ENCODE measurements around the gene ATG7.

Gene ATG7

DNA sequence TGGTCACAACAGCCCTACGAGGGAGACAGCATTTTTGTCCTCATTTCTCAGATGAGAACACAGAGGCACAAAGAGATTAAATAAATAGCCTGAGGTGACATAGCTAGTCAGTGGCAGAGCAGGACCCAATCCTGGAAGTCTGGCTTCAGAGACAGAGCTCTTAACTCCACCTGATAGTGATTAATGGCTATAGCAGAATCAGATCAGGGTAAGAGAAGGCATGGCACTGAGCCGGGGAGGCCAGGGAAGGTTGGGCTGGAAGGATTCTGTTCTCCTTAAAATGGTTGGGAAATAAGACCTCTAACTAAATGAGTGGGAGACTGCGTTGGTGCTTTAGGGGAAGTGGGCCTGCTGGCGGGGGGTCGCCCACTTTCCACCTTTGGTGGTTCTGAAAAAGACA is 267.0 kb downstream of the ATG7 start:
- DNase-seq (ENCODE audit: low read depth): no peak

DNA sequence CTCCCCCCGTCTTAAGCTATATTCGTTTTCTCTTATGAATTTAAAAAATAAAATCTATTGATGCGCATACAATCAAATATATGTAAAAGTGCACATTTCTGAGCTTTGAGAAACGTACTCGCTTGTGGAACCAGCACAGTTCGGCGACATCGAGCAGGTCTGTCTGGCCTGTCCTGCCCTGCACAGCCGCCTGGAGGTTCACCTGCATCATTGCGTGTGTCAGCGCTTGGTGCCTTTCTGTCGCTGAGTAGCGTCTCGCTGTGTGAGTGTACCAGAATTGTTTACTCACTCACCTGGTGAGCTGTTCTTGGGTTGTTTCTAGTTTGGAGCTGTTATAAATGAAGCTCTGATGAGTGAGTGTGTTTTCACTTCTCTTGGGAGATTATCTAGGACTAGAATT is 267.5 kb downstream of the ATG7 start:
- no peak for DNase-seq (ENCODE audit: low read depth)

DNA sequence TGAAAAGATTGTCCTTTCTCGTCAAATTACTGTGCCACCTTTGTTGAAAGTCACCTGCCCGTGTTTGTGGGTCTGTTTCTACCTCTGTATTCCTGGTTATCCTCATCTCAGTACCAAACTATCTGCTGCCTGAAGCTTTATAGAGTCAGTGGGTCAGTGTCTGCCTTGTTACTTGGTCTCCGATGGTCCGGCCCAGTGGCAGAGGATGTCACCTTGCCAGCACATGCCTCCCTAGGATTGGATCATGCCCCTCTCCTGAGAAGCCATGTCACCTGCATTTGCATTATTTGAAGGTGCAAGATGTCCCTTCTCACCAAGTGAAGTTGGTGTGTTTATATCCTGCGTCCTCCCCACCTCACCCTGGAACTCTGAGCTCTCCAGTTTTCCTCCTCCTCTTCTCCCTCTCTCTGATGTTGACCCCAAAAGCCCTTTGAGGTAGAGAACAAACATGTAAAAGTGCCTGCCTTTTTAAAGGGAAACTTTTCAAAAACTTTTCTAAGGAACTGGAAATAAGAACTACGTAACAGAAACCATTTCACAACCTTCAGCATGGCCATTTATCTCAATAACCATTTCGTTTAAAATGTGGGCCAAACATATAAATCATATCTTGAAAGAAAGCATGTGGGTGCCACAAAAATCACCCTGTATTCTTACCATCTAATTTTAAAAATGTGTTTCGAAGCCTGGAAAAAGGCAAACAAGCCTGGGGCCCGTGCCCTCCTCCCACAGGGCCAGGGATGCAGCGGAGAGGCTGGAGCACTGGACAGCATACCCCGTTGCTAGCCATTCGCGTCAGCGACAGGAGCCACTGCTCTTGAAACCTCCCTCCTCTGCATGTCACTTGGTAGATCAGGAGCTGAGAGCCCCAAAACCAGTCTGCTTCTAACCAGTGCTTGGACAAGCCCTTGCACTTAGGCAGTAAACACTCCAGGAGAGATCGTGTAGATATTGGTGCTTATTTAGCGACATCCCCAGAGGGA is 269.4 kb downstream of the ATG7 start:
- DNase-seq (ENCODE audit: low read depth): no peak

DNA sequence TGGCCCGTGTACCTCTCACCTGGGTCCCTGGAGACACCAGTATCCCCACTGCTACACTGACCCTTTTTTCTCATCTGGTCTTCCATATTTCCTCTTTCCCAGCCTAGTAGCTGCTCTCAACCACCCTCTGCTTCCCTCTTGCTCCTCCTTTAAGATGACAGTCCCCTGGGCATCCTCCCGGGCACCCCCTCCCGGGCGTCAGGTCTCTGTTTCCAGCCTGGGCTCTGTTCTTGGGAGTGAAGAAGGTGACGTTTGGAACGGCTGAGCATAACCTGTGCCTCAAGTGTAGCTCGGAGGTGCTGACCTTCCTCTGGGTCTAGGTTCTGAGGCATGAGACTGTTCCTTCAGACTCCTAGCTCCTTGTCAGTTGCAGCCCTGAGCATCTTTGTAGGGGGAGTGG is 270.4 kb downstream of the ATG7 start:
- DNase-seq (ENCODE audit: low read depth): no peak

DNA sequence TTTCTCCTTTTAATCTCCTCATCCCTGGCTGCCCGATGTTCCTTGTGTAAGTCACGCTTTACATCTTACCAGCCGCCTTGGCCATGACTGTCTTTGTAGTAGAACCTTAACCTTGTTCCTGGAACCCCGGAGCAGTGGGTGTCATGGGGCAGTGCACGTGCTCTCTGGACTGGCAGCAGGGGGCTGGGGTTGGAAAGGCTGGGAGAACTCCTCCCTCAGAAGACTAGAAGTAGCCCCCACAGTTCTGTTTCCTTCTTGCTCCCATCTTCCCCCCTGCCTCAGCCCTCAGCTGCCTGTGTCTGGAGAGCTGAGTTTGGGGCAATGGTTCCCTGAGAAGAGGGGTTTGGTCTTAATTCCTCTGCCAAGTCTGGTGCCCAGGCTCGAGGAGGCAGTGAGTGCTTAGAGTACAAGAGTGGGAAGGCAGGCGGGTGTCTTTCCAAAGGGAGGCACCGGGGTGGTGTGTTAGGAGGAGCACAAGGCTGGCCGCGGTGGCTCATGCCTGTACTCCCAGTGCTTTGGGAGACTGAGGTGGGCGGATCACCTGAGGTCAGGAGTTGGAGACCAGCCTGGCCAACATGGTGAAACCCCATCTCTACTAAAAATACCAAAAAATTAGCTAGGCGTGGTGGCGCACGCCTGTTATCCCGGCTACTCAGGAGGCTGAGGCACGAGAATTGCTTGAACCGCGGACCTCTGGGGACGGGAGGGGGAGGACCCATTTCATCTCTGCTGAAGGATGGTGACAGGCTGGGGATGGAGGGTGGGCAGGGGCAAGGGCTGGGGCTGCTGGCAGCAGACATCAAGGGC is 271.1 kb downstream of the ATG7 start:
- no peak for DNase-seq (ENCODE audit: low read depth)

DNA sequence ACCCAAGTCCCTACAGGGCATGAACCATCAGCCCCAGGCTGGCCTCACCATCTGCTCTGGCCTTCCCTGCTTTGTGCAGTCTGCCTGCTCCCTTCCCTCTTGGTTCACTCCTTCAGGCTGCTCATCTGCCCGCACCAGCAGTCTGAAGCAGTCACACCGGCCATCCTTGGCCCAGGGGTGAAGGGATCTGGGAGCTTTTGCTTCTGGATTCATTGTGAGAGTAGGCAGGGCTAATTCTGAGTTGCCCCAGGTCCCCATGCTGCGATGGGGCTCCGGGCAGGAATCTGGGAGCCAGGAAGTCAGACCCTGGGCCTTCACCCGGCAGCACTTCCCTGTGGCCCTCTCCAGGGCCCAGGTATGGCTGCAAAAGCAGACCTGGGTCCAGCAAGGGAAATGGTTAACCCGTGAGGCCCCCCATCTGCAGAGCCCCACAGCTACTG is 271.8 kb downstream of the ATG7 start:
- no peak for DNase-seq (ENCODE audit: low read depth)

DNA sequence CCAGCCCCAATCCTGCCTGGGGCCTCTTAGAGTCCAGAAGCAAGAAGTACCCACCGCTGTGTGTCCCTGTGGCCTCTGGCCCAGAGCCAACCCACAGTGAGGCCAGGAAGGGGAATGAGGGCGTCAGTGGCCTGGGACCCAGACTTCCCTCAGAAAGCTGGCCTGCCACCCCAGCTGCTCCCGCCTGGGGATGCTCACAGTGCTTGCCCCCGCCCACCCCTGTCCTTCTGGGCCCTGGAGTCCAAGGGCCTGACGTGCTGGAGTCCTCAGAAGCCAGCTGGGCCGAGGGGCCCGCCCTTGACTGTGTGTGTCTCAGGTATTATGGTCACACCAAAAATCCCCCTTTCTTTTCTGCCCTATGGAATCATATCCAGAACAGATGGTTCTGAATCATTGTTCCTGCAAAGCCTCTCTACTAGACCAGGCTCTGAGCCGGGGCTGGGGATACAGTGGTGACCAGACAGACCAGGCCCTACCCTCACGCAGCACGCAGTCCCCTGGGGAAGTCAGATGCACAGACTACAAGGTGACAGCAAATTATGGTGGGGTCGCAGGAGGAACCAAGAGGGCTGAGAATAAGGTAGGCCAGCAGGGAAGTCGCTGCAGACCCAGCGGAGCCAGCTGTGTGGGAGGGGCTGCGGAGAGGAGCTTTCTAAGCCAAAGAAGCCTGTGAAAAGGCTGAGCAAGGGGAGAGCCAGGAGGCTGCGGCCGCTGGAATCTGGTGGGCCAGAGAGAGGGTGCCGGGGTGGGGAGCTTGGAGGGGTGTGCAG is 272.4 kb downstream of the ATG7 start:
- DNase-seq (ENCODE audit: low read depth): no peak

DNA sequence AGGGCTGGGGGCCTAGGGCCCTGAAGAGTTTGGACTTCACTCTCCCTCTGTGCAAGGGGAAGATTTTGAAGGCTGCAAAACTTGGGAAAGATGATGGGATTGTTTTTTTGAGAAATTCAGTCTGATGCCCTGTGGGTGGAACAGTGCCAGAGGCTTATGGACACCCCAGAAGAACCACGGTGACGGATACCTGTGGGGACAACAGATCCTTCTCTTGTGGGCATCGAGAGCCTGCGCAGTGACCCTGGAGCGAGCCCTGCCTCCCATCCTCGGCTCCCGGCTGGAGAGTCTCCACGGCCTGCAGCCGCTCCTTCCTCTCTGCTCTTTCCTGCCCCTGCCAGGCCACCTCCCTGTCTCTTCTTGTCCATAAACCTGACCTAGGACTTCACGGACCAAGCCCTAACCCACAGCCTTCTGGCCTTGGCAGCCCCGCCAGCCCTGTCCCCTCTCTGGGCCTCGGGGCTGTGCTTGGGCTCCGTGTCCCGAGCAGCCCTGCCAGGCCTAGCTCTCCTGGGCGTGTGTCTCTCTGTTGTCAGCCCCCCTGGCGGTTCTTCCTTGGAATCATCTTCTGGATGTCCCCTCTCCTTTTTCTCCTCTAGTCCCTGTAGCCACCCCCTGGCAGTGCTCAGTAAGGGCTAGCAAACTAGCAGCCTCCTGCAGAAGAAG is 273.1 kb downstream of the ATG7 start:
- DNase-seq (ENCODE audit: low read depth): no peak

DNA sequence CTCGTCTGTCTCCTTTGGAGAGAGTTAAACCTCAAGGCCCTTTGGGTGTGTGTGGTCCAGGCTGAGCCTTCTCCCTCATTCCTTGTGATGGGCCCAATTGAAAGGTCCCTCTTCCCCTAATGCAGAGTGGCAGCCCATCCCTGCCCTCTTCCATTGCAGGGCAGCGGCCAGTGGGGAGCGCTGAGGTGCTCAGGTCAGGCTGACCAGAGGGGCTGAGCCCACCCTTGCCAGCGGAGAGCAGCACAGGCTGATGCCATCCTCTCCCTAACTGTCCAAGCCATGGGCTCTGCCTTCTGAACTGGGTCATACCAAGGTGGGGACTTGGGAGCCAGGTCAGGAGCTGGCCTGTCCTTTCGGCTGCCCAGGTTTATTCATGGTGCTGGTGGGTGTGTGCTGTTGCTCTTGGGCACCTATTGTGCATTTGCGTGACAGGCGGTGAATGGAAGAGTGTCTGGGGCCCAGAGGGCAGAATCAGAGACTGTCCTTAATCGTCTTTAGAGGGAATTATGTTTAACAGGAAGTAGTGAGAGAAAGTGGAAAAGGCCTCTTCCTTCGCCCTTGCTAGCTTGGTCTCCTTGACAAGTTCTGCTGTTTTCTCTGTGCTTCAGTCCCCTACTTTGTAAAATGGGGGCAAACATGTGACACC is 274.6 kb downstream of the ATG7 start:
- no peak for DNase-seq (ENCODE audit: low read depth)

DNA sequence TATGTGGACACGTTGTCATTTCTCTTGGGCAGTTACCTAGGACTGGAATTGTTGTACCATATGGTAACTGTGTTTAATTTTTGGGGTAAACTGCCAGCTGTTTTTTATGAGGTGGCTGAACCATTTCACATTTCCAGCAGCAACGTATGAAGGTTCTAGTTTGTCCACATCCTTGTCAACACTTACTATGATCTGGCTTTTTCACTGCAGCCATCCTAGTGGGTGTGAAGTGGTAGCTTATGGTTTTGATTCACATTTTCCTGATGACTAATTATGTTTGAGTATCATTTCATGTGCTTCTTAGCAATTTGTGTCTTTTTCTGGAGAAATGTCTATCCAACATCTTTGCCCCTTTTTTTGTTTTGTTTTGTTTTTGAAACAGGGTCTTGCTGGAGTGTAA is 275.3 kb downstream of the ATG7 start:
- no peak for DNase-seq (ENCODE audit: low read depth)

DNA sequence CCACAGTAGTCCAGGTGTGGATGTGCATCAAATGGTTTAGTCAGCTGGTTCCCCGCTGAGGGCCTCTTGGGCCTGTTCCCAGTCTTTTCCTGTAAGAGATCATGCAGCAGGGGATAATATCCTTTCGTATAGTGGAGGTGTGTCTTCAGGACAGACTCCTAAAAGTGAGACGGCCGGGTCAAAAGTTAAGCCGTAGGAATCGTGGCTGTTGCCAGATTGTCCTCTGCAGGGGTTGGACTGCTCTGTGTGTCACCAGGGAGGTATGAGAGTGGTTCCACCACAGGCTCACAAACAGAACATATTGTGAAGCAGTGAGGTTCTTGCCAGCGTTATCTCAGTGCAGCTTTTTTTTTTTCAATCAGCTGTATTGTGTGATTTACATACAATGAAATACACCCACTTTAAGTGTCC is 276.5 kb downstream of the ATG7 start:
- no peak for DNase-seq (ENCODE audit: low read depth)

DNA sequence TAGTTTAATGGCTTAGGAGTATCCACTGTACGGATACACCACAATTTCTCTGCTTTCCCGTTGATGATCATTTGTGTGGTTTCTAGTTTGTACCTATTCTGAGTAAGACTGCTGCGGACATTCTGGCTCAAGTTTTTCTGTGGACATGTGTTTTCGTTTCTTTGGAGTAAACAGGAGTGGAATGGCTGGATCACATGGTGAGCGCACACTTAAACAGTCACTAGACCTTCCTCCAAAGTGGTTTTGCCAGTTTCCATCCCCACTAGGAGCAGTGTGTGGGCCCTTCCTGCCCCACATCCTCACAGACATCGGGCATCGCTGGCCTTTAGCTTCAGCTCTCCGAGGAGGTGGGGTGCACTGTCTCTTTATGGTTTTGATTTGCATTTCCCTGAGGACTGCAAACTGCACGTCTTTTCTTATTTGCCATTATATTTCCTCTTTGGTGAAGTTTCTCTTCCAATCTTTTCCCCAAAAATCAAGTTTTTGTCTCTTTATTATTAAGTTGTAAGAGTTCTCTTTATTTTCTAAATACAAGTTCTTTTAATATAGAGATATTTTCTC is 277.5 kb downstream of the ATG7 start:
- DNase-seq (ENCODE audit: low read depth): no peak

DNA sequence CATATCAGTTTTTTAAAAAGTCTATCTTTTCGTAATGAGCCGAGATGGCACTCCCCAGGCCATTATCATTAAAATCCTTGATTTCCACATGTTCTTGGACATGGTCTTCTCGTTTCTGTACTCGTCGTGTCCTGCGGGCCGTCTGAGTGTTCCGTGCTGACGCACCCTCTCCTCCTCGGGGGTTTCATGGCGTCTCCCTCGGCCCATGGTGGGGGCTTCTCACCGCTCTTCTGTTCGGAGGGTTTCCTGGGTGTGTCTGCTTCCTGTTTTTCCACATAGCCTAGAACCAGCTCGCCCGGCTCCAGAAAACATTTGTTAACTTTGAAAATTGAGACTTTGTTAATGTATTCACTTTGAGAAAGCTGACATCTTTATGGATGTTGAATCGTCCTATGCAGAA is 278.8 kb downstream of the ATG7 start:
- DNase-seq (ENCODE audit: low read depth): no peak

DNA sequence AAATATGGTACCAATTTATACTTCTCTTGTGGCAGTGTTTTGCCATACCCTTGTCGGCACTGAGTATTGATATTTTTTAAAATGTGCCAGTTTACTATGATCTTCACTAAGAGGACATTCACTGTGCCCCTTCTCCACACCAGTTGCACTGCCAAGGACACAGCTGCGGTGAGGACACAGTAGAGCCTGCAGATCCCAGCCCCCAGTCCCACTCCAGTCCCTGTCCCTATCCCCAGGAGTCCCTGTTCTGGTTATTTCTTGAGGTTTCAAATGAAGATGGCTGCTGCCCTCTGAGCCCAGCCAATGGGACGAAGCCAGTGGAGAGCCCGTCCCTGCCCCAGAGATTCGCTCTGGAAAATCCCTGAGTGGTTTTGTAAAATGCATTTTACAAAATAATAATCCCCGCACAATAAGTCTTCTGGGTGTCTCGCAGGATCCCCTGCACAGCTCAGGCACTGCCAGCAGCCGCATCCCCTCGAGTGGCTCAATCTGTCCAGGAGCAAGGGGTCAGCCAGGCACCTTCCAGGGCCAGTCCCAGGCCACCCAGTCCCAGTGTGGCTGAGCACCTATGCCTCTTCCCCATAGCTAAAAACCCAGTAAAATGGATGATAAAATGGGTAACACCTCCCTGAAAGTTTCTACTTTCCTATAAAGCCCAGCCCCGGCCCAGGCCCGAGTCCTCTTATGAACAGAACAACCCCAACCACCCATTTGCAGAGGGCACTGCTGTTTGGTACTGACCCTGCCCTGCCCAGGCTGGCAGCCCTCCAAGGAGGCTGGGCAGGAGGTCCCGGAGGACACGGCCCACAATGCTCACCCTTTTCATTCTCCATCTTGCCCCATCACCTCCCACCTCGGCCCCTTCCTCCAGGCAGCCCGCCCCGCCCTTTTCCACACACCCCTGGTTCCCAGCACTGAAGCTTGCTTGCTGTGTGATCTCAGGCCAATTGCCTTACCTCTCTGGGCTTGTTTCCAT is 280.4 kb downstream of the ATG7 start:
- no peak for DNase-seq (ENCODE audit: low read depth)

DNA sequence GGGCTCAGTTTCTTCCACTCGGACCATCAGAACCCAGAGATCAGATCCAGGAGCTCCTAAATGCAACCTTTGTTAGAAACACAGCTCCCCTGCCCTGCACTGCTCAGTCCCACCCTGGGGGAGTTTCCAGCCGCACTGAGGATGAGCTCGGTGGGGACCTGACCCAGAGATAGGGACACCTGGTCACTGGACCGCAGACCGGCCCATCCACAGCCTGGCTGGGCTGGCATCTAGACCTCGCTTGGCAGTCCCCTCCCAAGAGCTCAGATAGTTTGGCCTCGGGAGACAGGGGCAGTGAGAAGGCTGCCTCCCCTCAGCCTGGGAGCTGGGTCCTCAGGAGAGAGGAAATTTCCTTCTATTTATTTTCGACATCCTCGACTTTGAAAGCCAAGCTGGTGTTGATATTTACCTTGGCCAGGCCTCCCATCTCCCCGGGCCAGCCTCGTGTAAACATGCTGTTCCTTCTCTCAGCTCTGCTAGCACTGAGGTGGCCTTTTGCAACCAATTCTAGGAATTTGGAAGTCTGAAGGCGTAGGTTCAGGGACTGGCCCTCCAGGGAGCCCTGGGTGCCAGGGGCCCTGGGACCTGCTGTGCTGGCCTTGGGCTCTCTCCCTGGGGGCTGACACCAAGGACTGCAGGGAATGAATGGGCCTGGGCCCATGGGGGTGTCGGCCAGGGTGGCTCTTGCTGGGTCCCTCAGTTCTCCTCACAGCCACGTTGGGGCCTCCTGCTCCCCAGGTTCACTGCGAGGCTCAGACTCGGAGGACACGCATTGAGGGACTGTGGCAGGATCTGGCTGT is 281.4 kb downstream of the ATG7 start:
- DNase-seq (ENCODE audit: low read depth): no peak

DNA sequence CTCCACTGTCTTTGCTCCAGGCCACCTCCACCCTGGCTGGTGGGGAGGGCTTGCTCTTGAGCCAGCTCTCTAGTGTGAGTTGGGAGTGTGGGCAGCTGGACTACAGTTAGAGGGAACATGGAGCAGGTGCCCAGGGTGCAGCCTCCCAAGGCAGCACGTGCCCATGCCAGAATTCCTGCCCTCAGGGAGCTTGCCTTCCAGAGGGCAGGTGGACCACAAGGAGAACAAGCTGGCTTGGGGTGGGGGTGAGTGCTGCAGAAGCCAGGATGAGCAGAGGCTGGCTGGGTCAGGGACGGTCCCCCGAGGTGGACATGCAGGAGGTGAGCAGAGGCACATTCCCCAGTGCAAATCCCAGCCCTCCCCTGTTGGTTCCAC is 282.0 kb downstream of the ATG7 start:
- DNase-seq (ENCODE audit: low read depth): no peak

DNA sequence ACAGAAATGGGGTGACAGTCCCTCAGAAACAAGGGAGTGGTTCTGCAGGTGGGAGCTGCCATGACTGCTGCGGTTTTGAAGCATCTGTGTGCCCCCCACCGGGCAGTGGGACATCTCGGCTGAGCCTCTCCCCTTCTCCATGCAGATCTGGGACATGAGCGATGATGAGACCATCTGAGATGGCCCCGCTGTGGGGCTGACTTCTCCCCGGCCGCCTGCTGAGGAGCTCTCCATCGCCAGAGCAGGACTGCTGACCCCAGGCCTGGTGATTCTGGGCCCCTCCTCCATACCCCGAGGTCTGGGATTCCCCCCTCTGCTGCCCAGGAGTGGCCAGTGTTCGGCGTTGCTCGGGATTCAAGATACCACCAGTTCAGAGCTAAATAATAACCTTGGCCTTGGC is 282.5 kb downstream of the ATG7 start:
- no peak for DNase-seq (ENCODE audit: low read depth)

DNA sequence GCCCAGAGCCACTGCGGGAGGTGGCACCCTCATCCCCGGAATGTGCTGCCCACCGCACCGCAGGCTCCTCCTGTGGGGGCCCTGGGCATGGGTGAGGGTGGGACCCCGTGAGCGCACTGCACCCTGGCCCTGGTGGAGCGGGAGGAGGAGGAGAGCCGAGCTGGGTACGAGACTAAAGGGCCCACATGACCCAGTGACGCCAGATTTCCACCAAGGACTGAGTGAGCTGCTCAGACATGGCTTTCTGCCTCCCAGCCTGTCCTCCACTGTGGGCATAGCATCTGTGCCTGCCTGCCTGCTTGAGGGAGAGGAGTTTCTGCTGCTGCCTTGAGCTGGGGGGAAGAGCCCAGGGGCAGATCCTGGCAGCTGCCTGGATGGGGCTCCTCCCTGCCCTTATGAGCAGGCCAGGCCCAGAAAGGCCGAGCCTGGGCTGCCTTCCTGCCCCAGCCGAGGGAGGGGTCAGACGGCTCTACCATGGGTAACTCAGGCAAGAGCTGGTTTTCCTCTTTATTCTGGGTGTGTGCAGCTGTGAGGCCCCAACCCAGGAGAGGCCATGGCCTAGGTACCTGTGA is 283.1 kb downstream of the ATG7 start:
- no peak for DNase-seq (ENCODE audit: low read depth)

Data from activated T-cell treated with anti-CD3 and anti-CD28 coated beads for 48 hours (primary cell).